ENCODE data around the gene OXLD1. TPM values are rescaled to one million over a fixed set of nuclear protein-coding genes. Genes with fewer than 3 reads are reported as not detected.
A peak's percentile ranks its signal among the peaks of the same experiment; 100 is the strongest.

The OXLD1 gene
- total RNA-seq, 1 donor from 2014 or later, result 29.7 TPM

DNA sequence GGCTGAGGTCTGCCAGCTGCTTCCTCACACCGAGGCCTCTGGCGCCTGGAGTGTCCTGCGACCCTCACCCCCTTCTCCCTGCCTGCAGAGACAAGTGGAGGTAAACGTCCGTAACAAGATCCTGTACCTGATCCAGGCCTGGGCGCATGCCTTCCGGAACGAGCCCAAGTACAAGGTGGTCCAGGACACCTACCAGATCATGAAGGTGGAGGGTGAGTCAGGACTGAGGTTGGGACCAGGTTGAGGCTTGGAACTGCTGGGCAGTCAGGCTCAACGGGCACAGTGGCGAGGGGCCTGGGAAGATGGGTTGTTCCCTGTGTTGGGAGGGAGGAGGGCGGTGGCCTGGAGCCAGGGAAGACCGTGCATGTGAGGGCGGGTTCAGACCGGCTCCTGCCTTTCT, 22.2 kb upstream of the OXLD1 start:
- H3K4me1 ChIP-seq, result peaks cover 17% of the 10 kb centered on the region
- intact Hi-C loops (cut with DNase I), result no loop called here
- peaks cover 79% of the 10 kb centered on the region for H3K36me3 ChIP-seq
- H3K27me3 ChIP-seq (ENCODE audit: low read depth), result no peaks in the 10 kb centered on the region
- no peak for ATAC-seq
- TF ChIP-seq, protein P1, sequence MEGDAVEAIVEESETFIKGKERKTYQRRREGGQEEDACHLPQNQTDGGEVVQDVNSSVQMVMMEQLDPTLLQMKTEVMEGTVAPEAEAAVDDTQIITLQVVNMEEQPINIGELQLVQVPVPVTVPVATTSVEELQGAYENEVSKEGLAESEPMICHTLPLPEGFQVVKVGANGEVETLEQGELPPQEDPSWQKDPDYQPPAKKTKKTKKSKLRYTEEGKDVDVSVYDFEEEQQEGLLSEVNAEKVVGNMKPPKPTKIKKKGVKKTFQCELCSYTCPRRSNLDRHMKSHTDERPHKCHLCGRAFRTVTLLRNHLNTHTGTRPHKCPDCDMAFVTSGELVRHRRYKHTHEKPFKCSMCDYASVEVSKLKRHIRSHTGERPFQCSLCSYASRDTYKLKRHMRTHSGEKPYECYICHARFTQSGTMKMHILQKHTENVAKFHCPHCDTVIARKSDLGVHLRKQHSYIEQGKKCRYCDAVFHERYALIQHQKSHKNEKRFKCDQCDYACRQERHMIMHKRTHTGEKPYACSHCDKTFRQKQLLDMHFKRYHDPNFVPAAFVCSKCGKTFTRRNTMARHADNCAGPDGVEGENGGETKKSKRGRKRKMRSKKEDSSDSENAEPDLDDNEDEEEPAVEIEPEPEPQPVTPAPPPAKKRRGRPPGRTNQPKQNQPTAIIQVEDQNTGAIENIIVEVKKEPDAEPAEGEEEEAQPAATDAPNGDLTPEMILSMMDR (IDR thresholded peaks at IDR 0.05), result no peak
- DNase-seq, result no peak
- no peaks in the 10 kb centered on the region for H3K9me3 ChIP-seq
- no peak overlapping the region for H3K27ac ChIP-seq
- H3K4me3 ChIP-seq, result no peak overlapping the region

DNA sequence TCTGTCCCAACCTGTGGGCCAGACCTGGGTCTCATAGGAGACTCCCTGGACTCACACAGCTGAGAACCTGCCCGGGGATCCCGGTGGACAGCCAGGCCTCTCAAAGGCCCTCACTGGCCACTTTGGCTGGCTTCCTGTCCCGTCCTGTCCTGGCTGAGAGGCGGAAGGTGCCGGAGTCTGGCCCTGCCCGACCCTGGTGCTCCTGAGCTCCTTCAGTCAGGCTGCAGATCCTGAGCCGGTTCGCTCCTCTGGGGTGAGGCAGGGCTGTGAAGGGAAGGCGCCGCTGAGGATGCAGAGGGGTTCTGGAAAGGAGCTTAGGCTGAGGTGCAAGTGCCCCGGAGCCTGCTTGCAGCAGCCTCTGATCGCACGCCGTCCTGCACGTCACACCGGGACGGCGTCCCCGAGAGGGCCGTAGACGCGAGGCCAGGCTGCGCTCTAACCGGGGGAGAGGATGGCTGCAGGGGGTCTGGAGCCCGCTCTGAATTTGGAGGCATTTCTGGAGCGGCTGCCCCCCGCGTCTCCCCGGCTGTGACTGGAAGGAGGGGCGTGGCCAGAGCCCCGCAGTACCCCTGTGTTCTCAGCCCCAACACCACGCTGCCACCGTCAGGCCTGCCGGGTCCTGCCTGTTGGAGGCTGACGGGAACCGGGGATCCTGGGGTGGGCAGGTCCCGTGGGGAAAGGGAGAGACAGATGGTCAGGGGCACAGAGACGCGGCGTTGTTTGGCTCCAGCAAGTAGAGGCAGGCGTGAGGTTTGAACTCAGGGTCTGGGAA, 21.6 kb upstream of the OXLD1 start:
- TF ChIP-seq, protein P1 (IDR thresholded peaks at IDR 0.05), result no peak
- no peak for DNase-seq
- H3K27me3 ChIP-seq (ENCODE audit: low read depth), result no peaks in the 10 kb centered on the region
- ATAC-seq, result no peak
- intact Hi-C loops (cut with DNase I), result no loop called here
- H3K4me1 ChIP-seq, result peaks cover 18% of the 10 kb centered on the region
- no peak overlapping the region for H3K4me3 ChIP-seq
- peaks cover 72% of the 10 kb centered on the region for H3K36me3 ChIP-seq
- H3K9me3 ChIP-seq, result no peaks in the 10 kb centered on the region
- no peak overlapping the region for H3K27ac ChIP-seq

DNA sequence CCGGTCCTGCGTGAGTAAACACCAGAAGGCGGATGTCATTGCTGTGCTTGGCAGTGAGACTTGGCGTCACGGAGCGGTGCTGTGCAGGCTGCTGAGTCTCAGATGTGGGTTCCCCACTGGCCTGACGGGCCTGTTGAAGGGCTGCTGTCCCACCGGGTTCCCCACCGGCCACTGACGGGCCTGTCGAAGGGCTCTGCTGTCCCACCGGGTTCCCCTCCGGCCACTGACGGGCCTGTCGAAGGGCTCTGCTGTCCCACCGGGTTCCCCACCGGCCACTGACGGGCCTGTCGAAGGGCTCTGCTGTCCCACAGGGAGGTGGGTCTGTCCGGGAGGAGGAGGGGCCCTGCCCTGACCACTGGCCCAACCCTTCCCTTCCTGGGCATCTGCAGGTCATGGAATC, 20.2 kb upstream of the OXLD1 start:
- no peak for ATAC-seq
- H3K36me3 ChIP-seq, result peaks cover 62% of the 10 kb centered on the region

DNA sequence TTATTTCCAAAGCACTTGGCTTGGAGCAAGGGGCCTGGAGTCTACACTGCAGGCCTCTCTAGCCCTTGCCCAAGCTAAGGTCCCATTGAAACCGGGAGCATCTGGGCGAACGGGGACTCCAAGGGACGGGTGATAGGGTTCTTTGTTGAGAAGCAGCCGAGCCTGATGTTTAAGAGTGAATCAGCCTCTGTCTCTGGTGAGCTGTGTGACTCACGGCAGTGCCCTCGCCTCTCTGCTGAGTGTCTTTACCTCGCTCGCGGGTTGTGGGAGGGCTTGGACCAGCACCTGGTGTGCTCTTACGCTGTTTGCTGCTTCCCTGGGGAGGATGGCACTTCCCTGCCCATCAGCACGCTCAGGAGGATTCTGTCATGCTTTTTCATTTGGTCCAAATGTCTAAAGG, 18.7 kb upstream of the OXLD1 start:
- Histone ChIP-seq H3K27ac (peak overlapping the region; percentile 93), H3K4me3 (peak overlapping the region; percentile 98), H3K9me3 (no peaks in the 10 kb centered on the region), H3K4me1 (peaks cover 29% of the 10 kb centered on the region), H3K27me3 (ENCODE audit: low read depth) (no peaks in the 10 kb centered on the region), H3K36me3 (peaks cover 51% of the 10 kb centered on the region)
- ATAC-seq (no peak), DNase-seq (no peak)
- TF ChIP-seq, protein P1 (IDR thresholded peaks at IDR 0.05), result no peak
- intact Hi-C loops (cut with DNase I), result no loop called here

More for the DNA sequence above, 20.2 kb upstream of the OXLD1 start:
- TF ChIP-seq, protein P1 (IDR thresholded peaks at IDR 0.05), result no peak
- no peak for DNase-seq
- no peak overlapping the region for H3K27ac ChIP-seq
- peaks cover 29% of the 10 kb centered on the region for H3K4me1 ChIP-seq
- intact Hi-C loops (cut with DNase I), result no loop called here
- no peak overlapping the region for H3K4me3 ChIP-seq
- H3K9me3 ChIP-seq, result no peaks in the 10 kb centered on the region
- H3K27me3 ChIP-seq (ENCODE audit: low read depth), result no peaks in the 10 kb centered on the region

DNA sequence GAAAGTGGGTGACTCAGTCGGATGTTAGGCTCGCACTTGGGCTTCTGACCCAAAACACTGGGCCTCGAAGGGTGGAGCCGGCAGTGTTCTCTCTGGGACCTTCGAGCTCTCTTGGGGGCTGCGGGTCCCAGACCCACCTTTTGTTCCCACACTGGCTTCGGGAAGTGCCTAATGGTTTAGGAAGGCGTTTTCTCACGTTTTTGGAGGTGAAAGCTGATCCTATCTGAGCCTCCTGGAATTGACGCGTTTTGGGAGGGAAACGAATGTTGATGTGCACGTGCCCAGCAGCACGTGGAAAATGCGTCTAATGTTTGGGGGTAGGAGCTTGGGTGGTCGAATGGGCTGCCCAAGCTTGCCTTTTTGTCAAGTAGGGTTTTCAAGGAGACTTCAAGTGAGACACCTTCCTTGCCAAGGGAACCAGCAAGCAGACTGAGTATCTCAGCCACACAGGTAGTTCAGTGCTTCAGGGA, 18.1 kb upstream of the OXLD1 start:
- intact Hi-C loops (cut with DNase I), result no loop called here
- H3K9me3 ChIP-seq, result no peaks in the 10 kb centered on the region
- peak overlapping the region; percentile 98 for H3K4me3 ChIP-seq
- H3K27ac ChIP-seq, result peak overlapping the region; percentile 93
- TF ChIP-seq, protein P1 (IDR thresholded peaks at IDR 0.05), result no peak
- H3K27me3 ChIP-seq (ENCODE audit: low read depth), result no peaks in the 10 kb centered on the region
- ATAC-seq (no peak), DNase-seq (no peak)
- H3K36me3 ChIP-seq, result peaks cover 44% of the 10 kb centered on the region
- peaks cover 29% of the 10 kb centered on the region for H3K4me1 ChIP-seq
